Measurements from ENCODE around the gene GJB2.
A peak's percentile ranks its signal among the peaks of the same experiment; 100 is the strongest.

DNA sequence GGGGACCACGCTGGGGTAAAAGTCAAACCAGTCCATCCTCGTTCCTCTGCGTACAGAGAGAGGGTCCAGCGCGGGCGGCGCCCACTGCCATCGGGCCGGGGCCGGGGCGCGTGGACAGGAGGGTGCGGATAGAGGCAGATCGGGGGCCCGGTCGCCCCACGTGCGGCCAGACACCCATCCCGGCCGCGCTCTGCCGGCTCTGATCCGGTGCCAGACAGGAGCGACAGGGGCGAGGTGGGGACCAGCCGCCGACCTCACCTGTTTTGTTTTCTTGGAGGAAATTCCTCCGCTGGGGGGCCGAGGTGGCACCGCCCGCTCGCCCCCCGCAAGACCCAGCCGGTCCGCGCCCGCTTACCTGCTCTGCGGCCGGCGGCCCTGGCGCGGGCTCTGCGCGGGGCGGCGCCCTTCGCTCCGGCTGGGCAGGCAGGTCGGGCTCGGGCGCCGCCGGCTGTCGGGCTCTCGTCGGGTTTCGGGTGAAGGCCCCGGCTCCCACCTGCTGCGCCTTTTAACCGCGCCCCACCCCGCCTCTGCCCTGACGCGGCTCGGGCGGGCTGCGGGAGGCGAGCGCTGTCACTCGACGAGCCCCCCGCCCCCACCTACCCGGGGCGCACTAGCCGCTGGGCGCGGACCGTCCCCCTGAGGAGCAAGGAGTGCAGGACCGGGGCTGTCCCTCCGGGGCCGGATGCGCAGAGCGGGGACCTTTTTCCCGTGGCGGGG lies 39.3 kb upstream of the GJB2 start, which contains the start of gene GJB6:
- TF ChIP-seq, protein P1, sequence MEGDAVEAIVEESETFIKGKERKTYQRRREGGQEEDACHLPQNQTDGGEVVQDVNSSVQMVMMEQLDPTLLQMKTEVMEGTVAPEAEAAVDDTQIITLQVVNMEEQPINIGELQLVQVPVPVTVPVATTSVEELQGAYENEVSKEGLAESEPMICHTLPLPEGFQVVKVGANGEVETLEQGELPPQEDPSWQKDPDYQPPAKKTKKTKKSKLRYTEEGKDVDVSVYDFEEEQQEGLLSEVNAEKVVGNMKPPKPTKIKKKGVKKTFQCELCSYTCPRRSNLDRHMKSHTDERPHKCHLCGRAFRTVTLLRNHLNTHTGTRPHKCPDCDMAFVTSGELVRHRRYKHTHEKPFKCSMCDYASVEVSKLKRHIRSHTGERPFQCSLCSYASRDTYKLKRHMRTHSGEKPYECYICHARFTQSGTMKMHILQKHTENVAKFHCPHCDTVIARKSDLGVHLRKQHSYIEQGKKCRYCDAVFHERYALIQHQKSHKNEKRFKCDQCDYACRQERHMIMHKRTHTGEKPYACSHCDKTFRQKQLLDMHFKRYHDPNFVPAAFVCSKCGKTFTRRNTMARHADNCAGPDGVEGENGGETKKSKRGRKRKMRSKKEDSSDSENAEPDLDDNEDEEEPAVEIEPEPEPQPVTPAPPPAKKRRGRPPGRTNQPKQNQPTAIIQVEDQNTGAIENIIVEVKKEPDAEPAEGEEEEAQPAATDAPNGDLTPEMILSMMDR (IDR thresholded peaks at IDR 0.05), result peak in 1 of 4 experiments; percentile 15
- no peak for TF ChIP-seq POLR2A (IDR thresholded peaks at IDR 0.05)

Measured in prostate gland (tissue), 2 donors.